HepG2 (cell line): ENCODE data around the gene MDH2. TPM values are rescaled to one million over a fixed set of nuclear protein-coding genes. Genes with fewer than 3 reads are reported as not detected.

Experiments
- ELF1 ChIP-seq: sonication (generic); formaldehyde crosslinking; IDR thresholded peaks from 2 replicates; pipeline ENCODE4 v1.4.0; 2020; ENCODE audit warnings: missing genetic modification reagents
- HIVEP1 ChIP-seq: sonication (generic); formaldehyde crosslinking; IDR thresholded peaks from 2 replicates; pipeline ENCODE4 v1.4.0; 2020; ENCODE audit warnings: mild to moderate bottlenecking, missing genetic modification reagents
- RBFOX2 ChIP-seq: fragments of 200-400 bp; formaldehyde crosslinking; IDR thresholded peaks from 2 replicates; pipeline ENCODE4 v1.6.1; 2017; ENCODE audit warnings: low read depth, mild to moderate bottlenecking, low read length
- SIX1 ChIP-seq: sonication (generic); formaldehyde crosslinking; IDR thresholded peaks from 2 replicates; pipeline ENCODE4 v1.4.0; 2020; ENCODE audit warnings: missing genetic modification reagents, borderline replicate concordance
- ZBTB49 ChIP-seq: sonication (generic); formaldehyde crosslinking; IDR thresholded peaks from 2 replicates; pipeline ENCODE4 v1.4.0; 2020; ENCODE audit warnings: missing genetic modification reagents, borderline replicate concordance
- ZBTB7B ChIP-seq: sonication (generic); formaldehyde crosslinking; IDR thresholded peaks from 2 replicates; pipeline ENCODE4 v1.4.0; 2020; ENCODE audit warnings: missing genetic modification reagents
- ZFP62 ChIP-seq: sonication (generic); formaldehyde crosslinking; IDR thresholded peaks from 2 replicates; pipeline ENCODE4 v1.4.0; 2020; ENCODE audit warnings: missing genetic modification reagents
- ZNF138 ChIP-seq: sonication (generic); formaldehyde crosslinking; IDR thresholded peaks from 2 replicates; pipeline ENCODE4 v1.5.0; 2020; ENCODE audit warnings: mild to moderate bottlenecking, low read depth, missing genetic modification reagents
- polyA plus RNA-seq, 8 experiments: library from polyadenylated mRNA; depleted of rRNA in 3 of 8; stranded (reverse) in 7 of 8; unstranded in 1 of 8; fragments of >200 nt; fragmentation: Illumina TruSeq in 4 of 8; extraction: Trizol in 4 of 8; gene quantifications; 2 replicates each; pipeline versions ENCODE4 v1.2.1 to v1.2.3, GENCODE V29; 2011 to 2016; ENCODE audit warnings: low read depth in 4 of 8, missing spikeins in 1 of 8, mixed read lengths in 1 of 8; ENCODE audit not compliant: insufficient read depth in 1 of 8
- total RNA-seq, 5 experiments: library from RNA; depleted of rRNA; stranded (reverse); fragments of >200 nt; fragmentation: Illumina TruSeq; extraction: Trizol; gene quantifications; 2 replicates each; pipeline ENCODE4 v1.2.3, GENCODE V29; 2016; ENCODE audit warnings: low read depth in 1 of 5
- TF ChIP-seq, protein P1 (sequence below), 2 experiments: sonication (generic) in 1 of 2; formaldehyde crosslinking in 1 of 2; IDR thresholded peaks; 2 replicates each; pipeline versions ENCODE4 v1.6.1 to v1.9.0; 2014 to 2022; ENCODE audit warnings: antibody characterized with exemption in 1 of 2, borderline replicate concordance in 1 of 2, inconsistent platforms in 1 of 2, low read depth in 1 of 2, missing genetic modification reagents in 1 of 2

MDH2 gene
- total and polyA plus RNA-seq, 2 of the 13 experiments (the other 11 are each of a cell fraction or from before 2014, with no cell fraction given) = 81.4 to 90.3 TPM

GRCh38 chr7:76064208-76064970, 16.5 kb downstream of the MDH2 start (continued):
- no peak for TF ChIP-seq ZBTB49
- TF ChIP-seq ZBTB7B (CRISPR knock-in tag) = no peak
- no peak for TF ChIP-seq ZFP62 (CRISPR knock-in tag)
- TF ChIP-seq ZNF138 (CRISPR knock-in tag) = no peak
- TF ChIP-seq RBFOX2 = peak; percentile 29; the same call in 1 of the 2 replicates
- no peak for TF ChIP-seq ELF1
- TF ChIP-seq, protein P1, sequence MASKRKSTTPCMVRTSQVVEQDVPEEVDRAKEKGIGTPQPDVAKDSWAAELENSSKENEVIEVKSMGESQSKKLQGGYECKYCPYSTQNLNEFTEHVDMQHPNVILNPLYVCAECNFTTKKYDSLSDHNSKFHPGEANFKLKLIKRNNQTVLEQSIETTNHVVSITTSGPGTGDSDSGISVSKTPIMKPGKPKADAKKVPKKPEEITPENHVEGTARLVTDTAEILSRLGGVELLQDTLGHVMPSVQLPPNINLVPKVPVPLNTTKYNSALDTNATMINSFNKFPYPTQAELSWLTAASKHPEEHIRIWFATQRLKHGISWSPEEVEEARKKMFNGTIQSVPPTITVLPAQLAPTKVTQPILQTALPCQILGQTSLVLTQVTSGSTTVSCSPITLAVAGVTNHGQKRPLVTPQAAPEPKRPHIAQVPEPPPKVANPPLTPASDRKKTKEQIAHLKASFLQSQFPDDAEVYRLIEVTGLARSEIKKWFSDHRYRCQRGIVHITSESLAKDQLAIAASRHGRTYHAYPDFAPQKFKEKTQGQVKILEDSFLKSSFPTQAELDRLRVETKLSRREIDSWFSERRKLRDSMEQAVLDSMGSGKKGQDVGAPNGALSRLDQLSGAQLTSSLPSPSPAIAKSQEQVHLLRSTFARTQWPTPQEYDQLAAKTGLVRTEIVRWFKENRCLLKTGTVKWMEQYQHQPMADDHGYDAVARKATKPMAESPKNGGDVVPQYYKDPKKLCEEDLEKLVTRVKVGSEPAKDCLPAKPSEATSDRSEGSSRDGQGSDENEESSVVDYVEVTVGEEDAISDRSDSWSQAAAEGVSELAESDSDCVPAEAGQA (IDR thresholded peaks at IDR 0.05; ENCODE audit: low read depth) = no peak
- TF ChIP-seq, protein P1 (CRISPR knock-in tag; IDR thresholded peaks at IDR 0.05; ENCODE audit: borderline replicate concordance) = no peak
- TF ChIP-seq SIX1 (CRISPR knock-in tag) = no peak
- no peak for TF ChIP-seq HIVEP1 (CRISPR knock-in tag)
